ENCODE data around the gene ASRGL1.

ASRGL1 gene

GRCh38 chr11:62394825-62395538 is 57.7 kb downstream of the ASRGL1 start:
- DNase-seq = peak; percentile 60

- no peak for DNase-seq
Observed at GRCh38 chr11:62395885-62396551, 58.8 kb downstream of the ASRGL1 start.

DNA sequence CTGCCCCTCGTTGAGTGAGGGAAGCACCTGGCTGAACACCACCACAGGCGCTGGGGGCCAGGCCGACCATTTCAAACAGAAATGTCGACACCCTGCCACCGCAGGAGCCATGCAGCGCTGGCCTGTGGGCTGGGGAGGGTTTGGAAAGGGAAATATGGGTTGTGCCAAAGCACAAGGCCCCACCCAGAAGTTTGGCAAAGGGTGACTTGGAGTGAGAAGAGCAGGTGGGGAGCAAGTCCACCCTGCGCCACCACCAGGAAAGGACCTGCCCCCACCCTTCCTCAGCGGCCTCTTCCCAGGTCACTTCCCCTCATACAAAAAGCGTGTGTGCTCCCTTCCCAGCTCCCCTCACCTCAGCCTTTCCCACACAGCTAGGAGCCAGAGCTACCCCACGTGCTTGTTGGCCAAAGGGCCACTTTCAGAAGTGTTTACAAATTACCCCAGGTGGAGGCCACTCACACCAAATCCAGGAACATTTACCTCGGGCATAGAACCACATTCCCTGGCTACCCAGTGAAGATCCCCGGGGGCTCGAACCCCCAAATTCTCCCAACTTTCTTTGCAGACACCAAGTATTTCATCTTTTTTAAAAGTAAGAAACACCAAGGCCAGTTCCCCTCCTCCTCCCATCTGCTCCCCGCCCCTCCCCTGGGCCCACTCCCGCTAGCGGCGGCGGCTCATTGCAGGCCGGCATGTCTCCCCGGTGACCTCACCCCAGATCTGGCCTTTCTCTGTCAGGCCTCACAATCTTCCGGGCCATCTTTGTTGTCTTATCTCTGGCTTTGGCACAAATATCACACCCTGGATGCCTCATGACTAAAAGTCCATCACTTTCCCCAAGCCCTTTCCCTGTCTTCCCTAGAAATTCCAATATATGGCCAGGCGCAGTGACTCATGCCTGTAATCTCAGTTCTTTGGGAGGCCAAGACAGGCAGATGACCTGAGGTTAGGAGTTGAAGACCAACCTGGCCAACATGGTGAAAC is 61.1 kb downstream of the ASRGL1 start:
- no peak for DNase-seq

DNA sequence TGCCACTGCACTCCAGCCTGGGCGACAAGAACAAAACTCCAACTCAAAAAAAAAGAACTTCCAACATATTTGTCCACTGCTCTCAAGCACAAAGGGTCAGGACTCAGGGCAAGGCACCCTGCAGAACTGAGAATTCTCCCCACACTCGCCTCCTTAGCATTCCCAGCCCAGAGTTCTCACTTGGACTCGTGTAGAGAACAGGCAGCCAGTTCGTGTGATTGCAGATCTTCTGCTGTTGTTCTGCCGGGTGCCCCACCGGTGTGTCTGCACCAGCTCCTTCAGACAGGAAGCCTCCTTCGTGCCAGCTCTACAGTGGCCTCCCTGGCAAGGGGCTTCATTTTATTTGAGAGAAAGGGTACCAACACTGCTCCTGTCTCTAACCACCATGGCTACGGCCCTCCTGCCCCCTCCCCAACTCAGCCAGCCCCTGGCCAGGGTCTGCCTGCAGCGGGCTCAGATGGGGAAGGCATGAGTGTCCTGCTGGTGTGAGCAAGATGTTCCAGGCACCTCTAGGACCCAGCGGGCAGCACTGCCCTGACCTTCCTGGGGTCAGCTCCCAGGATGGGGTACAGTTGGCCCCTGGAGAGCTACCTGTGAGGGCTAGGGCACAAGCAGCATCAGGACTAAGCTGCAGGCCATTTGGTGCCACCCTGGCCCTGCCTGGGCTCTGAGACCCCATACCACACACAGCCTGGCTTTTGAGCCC is 62.1 kb downstream of the ASRGL1 start:
- no peak for DNase-seq

DNA sequence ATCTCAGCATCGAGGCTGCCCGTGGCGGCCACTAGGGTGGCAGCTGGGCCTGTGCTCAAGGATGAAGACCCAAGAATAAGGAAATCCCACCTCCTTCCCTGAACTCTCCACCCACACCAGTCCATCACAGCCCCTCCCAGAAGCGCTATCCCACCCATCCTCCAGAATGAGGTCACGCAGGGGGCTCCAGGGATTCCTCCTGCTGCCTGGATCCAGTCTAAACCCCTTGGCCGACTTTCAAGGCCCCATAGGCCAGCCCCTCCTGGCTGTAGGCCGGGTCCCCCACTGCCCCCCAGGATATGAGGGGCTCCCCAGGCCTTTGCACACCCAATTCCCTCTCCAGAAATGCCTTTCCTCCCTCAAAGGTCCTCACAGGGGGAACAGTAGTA is 62.6 kb downstream of the ASRGL1 start:
- DNase-seq = no peak

DNA sequence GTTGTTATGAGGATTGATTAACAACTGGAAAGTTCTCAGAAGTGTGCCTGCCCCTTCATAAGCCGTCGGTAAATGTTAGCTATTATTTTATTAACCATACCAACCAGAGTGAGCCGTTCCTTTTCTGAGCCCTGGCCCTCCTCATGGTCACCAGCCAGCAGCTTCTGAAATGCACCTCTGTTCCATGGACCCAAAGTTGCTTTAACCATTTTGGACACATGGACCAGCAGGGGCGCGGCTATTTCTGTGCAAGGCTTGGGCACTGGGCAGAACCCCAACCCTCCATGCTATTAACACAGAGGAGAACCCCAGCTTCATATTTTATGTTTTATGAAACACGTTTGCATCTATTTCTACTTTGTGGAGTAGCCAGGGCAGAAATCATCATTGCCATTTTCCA is 63.0 kb downstream of the ASRGL1 start:
- DNase-seq = no peak

DNA sequence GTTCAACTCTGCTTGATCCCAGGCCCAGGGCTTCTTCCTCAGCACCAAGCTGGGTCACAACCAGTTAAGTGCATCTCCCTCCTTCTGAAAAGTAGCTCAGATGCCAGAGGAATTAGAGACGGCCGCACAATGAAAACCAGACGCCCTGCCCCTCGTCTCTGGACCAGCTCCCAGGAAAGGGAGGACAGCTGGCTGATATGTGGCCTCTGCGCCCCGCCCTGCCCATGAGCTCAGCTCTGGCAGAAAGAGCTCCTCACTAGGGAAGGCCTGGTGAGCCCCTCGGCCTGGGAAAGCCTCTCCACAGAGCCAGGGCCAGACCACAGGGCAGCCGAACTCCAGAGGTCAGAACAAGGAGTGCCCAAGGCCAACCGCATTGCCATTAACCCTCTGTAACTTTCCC is 63.5 kb downstream of the ASRGL1 start:
- DNase-seq = no peak

- DNase-seq = no peak
Observed at GRCh38 chr11:62401356-62401755, 64.1 kb downstream of the ASRGL1 start.

DNA sequence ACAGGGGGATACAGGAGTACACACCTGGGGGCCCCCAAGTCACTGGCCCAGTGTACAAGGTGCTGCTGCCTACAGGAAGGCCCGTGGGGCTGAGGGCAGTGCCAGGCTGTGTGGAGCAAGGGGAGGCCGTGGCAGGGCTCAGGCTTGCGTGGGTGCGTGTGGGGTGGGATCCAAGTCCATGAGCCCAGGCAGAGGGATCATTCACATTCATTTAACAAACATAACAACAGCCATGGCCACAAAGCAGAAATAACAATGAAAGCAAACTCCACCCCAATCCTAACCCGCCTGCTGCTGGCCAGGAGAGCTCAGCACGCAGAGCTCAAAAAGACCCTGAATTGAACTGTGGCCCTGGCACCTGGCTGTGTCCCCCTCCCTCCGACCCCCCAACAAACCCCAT is 64.6 kb downstream of the ASRGL1 start:
- DNase-seq = no peak

DNA sequence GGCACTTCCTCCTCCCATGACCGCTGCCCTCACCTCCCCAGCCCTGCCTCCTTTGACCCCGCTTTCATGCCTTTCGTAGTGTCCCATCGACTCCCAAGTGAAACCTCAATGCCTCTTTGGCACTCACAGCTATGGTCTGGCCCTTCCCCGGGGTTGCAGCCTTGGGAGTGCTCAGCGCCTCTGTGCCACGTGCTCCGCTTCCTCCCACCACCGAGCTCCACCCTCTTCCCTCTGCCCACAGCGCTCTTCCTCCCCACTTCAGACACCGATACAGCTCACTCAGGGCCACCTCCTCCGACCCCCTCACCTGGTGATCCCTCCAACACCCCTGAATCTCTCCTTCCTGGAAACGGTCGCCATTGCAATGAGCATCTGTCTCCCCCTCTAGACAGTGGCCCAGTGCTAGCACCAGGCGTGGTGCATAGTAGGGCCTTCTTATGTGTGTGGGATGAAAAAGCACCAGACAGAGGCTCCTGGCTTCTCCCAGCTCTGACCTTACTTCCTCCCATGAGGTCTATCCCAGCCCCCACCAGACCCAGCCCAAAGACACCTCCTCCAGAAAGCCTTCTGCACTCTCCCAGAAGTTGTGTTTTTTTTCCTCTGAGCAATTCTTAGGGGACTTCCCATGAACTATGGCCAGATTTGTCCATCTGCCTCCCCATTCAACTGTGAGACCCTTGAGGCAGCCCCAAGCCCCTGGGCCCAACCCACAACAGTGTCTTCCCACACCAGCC is 65.1 kb downstream of the ASRGL1 start:
- DNase-seq = peak; percentile 56

- DNase-seq = no peak
Observed at GRCh38 chr11:62402960-62403730, 65.9 kb downstream of the ASRGL1 start.

DNA sequence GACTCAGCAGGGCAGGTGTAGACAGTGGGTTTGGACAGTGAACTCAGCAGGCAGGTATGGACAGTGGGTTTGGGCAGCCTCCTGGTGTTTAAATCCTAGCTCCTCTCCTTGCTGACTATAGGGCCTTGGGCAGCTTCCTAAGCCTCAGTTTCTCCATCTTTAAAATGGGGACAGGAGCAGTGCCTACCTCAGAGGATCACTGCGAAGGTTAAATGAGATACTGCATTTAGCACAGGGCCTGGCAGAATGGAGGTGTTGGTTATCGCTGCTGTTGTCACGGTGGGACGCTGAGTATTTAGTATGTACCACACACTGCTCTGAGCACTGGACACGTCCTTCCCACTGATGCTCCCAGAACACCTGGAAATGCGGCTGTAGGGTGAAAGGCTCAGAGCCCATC is 67.2 kb downstream of the ASRGL1 start:
- no peak for DNase-seq

DNA sequence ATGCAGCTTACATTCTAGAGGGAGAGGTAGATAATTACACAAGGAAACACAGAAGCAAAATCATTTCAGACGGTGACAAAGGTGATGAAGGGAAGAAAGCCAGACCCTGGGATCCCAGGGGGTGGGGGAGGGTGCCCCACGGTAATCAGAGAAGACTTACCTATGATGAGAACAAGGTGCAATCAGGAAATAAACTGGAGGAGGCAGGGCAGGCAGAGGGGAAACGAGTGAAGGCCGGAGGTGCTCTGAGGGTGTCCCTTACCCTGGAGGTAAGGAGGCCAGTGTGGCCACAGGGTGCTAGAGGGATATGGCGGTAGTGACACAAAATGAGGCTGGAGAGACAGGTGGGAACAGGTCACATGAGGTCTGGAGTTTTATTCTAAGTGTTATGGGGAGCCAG is 67.7 kb downstream of the ASRGL1 start:
- no peak for DNase-seq

DNA sequence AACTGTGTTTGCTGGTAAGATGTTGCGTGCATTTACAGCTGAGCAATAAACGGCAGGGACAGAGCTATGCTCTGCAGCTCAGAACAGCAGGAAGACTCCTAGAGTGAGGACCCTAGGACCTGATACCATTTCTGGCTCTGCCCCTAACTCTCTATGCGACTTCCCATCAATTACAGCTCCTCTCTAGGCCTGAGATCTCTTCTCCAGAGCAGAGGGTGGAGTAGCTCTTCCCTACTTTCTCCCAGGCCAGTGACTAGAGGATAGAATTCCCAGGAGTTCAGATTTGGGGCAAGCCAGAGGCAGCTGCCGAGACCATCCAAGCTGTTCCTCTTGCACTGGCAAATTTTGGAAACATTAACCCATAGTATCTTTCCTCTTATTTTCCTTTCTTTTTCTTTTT is 68.8 kb downstream of the ASRGL1 start:
- DNase-seq = no peak

GRCh38 chr11:62409831-62410230 is 72.6 kb downstream of the ASRGL1 start:
- DNase-seq = no peak

DNA sequence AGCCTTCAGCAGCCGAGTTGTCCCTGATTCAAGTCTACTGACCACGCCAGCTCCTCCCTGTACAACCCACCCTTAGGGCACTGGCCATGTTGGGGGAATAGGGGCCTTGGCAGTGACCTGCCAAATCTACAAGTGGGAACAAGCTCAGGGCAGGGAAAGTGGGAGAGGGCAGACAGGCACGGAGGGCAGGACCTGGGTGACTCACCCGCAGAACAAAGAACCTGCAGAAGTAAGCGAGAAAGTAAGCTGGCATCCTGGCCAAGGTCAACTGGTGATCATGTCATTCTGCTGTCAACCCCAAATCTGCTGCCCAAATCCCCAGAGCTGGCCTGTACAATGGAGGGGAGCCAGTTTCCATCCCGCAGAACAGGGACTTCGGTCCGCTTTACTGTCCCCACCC is 73.7 kb downstream of the ASRGL1 start:
- DNase-seq = no peak

DNA sequence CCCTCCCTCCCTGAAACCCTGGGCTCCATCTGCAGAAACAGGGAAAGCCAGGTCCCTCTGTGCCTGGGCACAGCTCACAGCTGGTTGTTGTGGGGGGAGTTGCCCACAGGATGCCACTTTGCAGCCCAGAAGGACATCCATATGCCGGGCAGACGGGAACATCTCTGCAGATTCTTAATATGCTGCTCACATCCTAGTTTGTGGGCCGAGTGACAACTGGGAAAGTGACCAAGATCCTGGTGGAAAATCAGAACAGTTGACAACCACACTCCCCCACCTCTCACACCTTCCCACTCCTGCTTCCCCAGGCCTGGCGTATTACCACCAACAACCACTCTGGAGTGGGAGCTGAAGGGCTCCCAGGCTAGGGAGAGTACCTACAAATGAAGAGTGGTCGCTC is 74.3 kb downstream of the ASRGL1 start:
- no peak for DNase-seq

DNA sequence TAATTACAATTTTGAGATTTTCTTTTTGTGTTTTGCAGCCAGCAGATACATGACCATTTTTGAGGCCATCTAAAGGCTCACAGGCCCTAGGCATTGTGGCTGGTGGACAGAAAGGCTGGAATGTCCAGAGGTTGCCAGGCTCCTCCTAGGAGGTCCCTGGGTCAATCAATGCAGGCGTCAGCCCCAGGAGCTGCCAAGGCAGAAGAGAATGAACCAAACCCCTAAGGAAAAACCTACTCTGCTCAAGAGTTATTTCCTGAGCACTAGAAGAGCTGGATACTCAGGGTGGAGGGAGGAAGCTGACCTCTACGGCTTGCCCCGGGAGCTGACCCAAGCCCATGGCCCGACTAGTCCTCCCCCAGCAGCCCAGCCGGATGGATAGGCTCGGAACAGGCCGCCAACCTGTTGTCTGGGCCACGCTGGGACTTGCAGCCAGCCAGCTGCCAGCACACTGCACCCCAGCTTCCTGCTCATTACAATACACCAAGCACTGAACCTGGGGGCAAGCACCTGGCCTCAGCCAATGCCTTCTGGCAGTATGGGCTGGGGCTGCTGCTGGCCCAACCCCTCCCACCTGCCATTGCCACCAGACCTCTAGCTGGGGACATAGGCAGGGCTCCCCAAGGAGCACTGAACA is 75.9 kb downstream of the ASRGL1 start:
- no peak for DNase-seq

DNA sequence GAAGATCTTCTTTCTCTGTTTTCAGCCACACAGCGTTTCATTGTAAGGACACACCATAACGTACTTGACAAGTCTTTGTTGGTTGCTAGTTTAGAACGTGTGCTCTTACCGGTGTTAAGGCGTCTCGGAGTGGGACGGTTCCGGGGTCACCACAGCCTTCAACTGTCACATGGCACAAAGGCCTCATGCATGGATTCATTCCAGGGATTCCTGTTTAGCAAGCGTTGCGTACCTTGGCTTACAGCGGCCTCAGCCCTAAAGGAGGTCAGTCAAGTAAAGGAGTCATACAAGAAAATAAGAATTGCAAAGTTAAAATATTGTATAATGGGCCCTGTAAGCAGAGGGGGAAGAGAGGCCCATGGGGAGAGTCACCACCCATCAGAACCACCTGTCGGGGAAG is 79.3 kb downstream of the ASRGL1 start:
- no peak for DNase-seq

GRCh38 chr11:62418136-62418535 is 80.9 kb downstream of the ASRGL1 start:
- DNase-seq = no peak

- DNase-seq = no peak
Observed at GRCh38 chr11:62418733-62419132, 81.5 kb downstream of the ASRGL1 start, which contains the start of gene SCGB1A1. SCGB1A1 (plus strand) TSS chr11:62419033; CDS start chr11:62419096, 63 bp downstream.
